H1 (cell line): ENCODE measurements around the gene MXD3.

Experiments used
- JUN ChIP-seq: IDR thresholded peaks from 2 replicates; pipeline ENCODE4 v1.6.1; 2011; ENCODE audit warnings: low read depth, mild to moderate bottlenecking, improper control_type of control experiment, low read length
- MAFK ChIP-seq: IDR thresholded peaks from 2 replicates; pipeline ENCODE4 v1.6.1; 2012; ENCODE audit warnings: low read depth, mild to moderate bottlenecking, improper control_type of control experiment, low read length
- POLR2AphosphoS5 ChIP-seq: IDR thresholded peaks from 2 replicates; pipeline ENCODE4 v1.6.1; 2011; ENCODE audit warnings: low read depth, low read length
- SRF ChIP-seq: IDR thresholded peaks from 2 replicates; pipeline ENCODE4 v1.6.1; 2011; ENCODE audit warnings: mild to moderate bottlenecking, low read depth, low read length, moderate library complexity
- YY1 ChIP-seq: IDR thresholded peaks from 2 replicates; pipeline ENCODE4 v1.6.1; 2011; ENCODE audit warnings: low read depth, mild to moderate bottlenecking, low read length
- ZNF274 ChIP-seq: IDR thresholded peaks from 2 replicates; pipeline ENCODE4 v1.7.0; 2012; ENCODE audit warnings: low read length, borderline replicate concordance; ENCODE audit errors: extremely low read depth
- TF ChIP-seq, protein P1 (sequence below): IDR thresholded peaks from 2 replicates; pipeline ENCODE4 v1.6.1; 2011; ENCODE audit warnings: low read length, improper control_type of control experiment

- no peak for TF ChIP-seq MAFK
- TF ChIP-seq SRF = no peak
- TF ChIP-seq, protein P1, sequence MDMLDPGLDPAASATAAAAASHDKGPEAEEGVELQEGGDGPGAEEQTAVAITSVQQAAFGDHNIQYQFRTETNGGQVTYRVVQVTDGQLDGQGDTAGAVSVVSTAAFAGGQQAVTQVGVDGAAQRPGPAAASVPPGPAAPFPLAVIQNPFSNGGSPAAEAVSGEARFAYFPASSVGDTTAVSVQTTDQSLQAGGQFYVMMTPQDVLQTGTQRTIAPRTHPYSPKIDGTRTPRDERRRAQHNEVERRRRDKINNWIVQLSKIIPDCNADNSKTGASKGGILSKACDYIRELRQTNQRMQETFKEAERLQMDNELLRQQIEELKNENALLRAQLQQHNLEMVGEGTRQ = no peak
- no peak for TF ChIP-seq YY1
- no peak for TF ChIP-seq POLR2AphosphoS5
- TF ChIP-seq ZNF274 = no peak
- TF ChIP-seq JUN = no peak
These were observed 42.3 kb downstream of the MXD3 start for GRCh38 chr5:177269232-177269895.
